GM18498 (cell line): ENCODE results near the gene FMN2.
"Not testable (repeated sequence)": the region's sequence is repeated elsewhere in the genome, so short reads cannot be mapped to it uniquely, and the experiment has no call there.

Source experiments
- ATAC-seq: cut with Tn5 transposase; IDR thresholded peaks from one replicate; pipeline ENCODE4 v1.9.1; 2021; ENCODE audit warnings: mild to moderate bottlenecking, moderate library complexity; ENCODE audit not compliant: unreplicated experiment

FMN2 gene

GRCh38 chr1:240304466-240304865 lies 212.8 kb downstream of the FMN2 start:
- no peak for ATAC-seq

DNA sequence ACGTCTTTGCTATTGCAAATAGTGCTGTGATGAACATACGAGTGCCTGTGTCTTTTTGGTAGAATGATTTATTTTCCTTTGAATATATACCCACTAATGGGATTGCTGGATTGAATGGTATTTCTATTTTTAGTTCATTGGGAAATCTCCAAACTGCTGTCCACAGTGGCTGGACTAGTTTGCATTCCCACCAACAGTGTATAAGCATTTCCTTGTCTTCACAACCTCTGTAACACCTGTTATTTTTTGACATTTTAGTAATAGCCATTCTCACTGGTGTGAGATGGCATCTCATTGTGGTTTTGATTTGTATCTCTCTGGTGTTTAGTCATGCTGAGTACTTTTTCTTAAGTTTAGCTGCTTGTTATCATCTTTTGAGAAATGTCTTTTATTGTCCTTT lies 215.0 kb downstream of the FMN2 start:
- ATAC-seq: no peak

DNA sequence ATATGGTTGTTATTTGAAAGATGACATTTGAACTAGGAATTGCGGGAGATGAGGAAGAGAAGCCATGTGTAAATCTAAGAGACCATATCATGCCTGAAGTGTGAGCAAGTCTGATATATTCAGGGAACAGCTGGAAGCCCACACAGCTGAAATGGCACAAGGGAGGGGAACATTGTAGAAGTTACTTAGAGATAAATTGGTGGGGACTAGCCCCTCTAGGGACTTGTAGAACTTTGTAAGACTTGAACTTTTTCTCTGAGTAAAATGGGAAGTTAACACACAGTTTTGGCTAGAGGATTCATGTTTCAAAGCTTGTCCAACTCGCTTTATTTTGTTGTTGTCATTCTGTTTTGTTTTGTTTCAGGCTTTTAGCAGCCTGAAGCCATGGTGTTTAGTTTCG lies 216.4 kb downstream of the FMN2 start:
- ATAC-seq: no peak

- ATAC-seq: no peak
Observed at GRCh38 chr1:240309769-240310168, 218.1 kb downstream of the FMN2 start.

GRCh38 chr1:240310226-240310925 lies 218.7 kb downstream of the FMN2 start:
- no peak for ATAC-seq

DNA sequence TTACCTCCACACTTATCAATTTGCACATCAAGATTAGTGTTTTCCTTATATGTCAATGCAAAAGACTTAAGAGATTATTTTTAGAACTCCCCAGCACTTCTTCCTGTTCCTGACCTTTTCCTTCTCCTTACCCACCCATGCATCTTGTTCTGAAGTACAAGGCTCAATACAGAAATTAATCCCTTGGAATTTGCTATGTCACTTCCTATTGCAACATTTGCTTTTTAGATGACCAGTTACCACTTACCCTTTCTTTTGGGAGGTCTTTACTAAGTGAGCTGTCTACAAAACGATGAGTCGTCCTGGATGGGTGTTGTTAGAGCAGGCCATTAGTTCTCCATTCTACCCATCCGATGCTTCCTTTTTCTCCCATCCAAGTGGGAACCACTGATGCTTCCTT lies 221.2 kb downstream of the FMN2 start:
- ATAC-seq: no peak

GRCh38 chr1:240314845-240315801 lies 223.4 kb downstream of the FMN2 start:
- ATAC-seq: no peak

DNA sequence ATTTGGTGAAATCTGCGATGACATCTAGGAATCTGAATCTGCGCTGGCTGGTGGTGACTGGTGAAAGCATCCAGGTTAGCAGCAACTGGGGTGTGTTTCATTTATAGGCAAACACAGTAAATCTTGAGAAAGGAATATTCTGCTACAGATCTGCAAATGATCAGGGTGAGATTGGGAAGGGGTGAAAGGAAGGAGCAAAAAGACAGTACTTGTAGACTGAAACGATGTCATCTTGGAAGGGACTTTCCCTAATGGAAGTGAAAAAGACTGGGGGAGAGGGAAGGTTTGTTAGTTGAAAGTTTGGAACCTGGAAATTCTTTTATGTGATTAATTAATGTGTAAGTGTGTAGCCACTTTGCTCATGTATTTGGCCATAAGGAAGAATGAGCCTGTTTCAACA lies 228.3 kb downstream of the FMN2 start:
- no peak for ATAC-seq

- ATAC-seq: no peak
Observed at GRCh38 chr1:240320659-240321058, 229.0 kb downstream of the FMN2 start.

DNA sequence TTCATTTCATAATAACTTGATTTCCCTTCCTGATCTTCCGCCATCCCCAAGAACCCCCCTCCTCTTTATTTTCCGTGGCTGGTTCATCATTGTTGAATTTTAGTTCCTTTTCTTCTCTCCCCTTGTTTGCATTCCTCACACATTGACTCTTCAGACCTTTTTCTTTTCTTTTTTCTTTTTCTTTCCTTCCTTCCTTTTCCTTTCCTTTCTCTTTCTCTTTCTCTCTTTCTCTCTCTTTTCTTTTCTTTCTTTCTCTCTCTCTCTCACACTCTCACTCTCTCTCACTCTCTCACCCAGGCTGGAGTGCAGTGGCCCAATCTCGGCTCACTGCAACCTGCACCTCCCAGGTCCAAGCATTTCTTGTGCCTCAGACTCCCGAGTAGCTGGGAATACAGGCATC lies 231.3 kb downstream of the FMN2 start:
- no peak for ATAC-seq

DNA sequence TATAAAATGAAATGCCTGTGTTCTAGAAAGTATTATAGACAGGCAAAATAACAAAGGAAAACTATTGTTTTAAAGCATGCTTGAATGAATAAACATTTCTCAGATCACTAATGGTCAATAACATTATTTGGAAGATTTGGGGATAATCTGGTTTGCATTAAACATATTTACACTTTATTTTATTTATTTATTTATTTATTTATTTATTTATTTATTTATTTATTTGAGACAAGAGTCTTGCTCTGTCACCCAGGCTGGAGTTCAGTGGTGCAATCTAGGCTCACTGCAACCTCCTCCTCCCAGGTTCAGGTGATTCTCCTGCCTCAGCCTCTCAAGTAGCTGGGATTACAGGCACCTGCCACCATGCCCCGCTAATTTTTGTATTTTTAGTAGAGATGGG lies 236.7 kb downstream of the FMN2 start:
- ATAC-seq: not testable (repeated sequence)

GRCh38 chr1:240329443-240329842 lies 237.8 kb downstream of the FMN2 start:
- ATAC-seq: no peak

DNA sequence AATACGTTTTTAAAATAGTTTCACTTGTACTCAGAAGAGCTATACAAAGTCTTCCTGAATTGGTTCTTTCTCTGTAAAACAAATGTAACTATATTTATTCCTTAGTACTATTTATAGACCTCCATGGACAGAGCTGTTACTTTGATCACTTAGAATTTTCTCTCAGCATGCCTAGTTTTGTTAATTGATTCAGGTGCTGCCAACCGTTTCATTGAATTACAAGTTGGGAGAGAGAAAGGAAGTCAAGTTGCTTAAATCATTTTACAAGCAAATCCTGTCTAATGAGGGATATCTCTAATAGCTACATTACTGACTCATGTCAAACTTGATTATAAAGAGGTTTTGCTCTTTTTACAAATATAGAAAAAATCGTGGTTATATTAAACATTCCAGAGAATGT lies 241.0 kb downstream of the FMN2 start:
- ATAC-seq: no peak

- no peak for ATAC-seq
Observed at GRCh38 chr1:240337781-240338180, 246.1 kb downstream of the FMN2 start.

GRCh38 chr1:240338837-240339236 lies 247.2 kb downstream of the FMN2 start:
- ATAC-seq: no peak

- ATAC-seq: no peak
Observed at GRCh38 chr1:240341365-240342250, 249.9 kb downstream of the FMN2 start.

GRCh38 chr1:240342251-240342625 lies 250.6 kb downstream of the FMN2 start:
- ATAC-seq: no peak

DNA sequence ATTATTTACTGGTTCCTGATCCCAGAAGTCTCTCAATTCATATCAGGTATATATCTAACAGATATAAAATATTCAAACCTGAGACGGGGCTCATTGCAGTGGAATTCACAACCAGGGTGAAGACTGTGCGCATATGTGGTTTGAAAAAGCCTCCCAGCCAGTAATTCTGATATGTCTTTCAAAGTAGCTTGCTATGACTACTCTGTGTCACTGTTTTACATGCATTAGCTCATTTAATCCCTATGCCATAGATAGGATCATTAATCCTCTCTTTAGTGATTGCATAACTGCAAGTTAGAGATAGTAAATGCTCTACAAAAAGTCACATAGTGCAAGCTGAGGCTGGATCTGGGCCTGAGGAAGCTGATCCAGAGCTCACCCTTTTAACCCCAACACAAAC lies 251.4 kb downstream of the FMN2 start:
- ATAC-seq: no peak

DNA sequence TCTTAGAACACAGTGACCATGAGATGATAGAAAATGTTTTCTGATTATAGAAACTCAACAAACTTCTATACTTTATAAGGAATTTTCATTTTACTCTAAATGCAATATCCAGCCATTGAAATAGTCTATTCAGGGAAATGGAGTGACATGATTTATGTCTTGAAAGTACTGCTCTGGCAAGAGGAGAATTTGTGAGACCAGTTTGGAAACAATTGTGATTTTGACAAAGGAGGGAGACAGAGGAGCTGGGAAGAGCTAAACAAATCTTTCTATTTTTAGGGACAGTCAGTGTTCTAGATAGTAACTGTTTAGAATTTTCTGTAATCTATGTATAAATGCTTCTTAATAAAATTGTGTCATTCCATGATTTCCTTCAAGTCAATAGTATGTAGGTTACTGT lies 252.3 kb downstream of the FMN2 start:
- no peak for ATAC-seq

DNA sequence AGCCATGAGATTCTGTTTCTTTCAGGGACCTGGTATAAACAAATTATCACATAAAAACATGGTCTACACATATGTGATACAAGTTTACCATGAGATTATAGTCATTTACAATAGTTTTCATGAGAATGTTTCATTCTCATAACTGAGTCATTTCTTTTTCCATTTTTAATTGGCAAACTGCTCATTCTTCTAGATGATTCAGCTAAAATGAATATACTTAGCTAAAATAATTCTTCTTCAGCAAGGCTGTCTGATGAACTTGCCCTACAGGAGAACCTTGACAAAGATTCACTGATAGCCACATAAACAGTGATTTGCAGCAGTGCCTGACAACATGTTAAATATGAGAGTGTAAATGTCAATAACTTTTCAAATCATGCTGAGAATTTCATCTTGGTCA lies 253.2 kb downstream of the FMN2 start:
- ATAC-seq: no peak

DNA sequence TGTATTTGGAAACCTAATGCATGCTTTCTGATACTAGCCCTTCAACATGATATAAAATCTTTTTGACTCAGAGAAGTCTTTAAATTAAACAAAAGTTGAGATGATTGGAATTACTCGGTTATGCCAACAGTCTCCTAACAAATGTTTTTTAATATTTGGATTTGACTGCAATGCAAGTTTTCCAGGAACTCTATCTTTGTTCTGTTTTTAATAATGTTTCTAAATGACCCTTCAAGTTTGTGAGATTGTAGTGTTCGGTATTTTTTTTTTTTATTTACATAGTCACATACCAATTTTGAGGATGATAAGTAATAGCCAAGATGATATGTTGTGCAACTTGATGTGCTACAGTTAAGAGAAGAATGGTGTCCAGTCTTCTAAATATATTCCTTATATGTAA lies 258.0 kb downstream of the FMN2 start:
- ATAC-seq: no peak
